GM21526 (cell line): ENCODE data around the gene GDF7.
A peak's percentile ranks its signal among the peaks of the same experiment; 100 is the strongest.

Experiments
- ATAC-seq: cut with Tn5 transposase; IDR thresholded peaks from one replicate; pipeline ENCODE4 v1.9.1; 2021; ENCODE audit warnings: moderate library complexity; ENCODE audit not compliant: unreplicated experiment, low FRiP score

Gene GDF7

DNA sequence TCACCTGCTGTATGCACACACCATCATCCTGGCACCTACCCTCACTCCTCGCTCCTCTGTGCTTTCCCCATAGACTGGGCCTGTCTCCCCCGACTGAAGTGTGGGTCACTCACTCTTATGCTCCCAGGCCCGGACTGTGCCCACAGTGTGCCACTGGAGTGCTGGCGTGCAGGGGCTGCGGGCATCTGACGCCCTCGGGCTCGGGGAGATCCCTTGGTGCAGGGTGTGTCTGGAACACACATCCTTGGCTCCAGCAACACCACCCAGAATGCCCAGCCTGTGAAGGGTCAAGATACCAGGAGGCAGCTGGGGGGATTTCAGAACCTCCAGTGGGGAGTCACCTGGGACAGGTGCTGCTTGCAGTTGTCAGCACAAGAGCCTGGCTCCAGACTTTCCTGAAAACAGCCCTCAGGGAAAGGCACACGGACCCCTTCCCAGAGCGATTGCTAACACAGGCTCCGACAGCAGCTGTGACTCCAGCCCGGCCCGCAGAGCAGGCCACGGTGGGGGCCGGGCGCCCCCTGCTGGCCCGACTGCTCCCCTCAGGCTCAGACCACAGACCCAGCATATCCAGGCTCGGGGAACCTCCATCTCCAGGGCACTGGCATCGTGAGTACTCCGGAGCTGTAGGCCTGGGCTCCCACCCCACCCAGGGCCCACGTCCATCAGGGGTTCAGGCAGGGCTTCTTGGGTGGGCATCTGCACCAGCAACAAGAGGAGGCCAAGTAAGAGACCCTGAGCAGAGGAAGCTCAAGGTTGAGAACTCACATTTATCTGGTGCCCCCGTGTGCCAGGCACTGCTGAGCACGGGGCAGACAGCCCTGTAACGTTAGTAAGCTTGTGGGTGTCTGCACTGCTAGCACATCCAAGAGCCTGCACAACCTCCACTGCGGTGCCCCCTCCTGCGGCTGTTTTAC lies 24.6 kb upstream of the GDF7 start:
- peak; percentile 94 for ATAC-seq

DNA sequence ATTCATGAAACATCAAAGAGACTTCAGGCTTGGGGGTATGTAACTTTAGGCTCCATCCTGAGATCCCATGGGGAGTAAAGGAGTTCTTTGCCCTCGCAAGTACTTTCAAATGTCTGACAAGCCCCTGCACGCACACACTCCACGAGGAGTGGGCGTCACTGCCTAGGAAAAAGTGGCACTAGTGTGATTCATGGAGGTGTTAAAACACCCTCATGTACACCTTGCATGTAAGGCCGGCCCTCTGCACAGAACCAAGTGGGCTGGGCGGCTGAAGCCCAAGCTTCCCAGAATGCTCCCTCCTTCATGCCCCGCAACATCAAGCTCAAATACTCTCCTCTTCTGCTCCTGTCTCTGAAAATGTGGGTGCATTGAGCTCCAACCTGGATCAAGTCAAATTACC lies 23.9 kb upstream of the GDF7 start:
- no peak for ATAC-seq

DNA sequence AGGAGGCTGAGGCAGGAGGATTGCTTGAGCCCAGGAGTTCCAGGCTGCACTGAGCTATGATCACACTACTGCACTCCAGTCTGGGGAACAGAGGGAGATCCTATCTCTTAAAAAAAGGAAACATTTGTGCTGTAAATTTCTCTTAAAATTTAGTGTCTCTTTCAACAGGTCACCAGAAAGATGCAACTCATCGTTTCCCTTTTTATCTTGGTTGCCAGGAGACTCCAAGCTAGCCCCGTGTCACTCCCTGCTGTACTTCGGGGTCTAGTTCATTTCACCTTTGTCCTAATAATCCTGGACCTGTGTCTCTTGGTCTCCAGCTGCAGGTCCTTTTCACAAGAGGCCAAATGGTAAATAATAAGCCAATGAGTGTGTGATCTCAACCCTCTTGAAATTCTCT lies 23.1 kb upstream of the GDF7 start:
- ATAC-seq = no peak

GRCh38 chr2:20645301-20645701 lies 21.6 kb upstream of the GDF7 start:
- ATAC-seq = no peak

DNA sequence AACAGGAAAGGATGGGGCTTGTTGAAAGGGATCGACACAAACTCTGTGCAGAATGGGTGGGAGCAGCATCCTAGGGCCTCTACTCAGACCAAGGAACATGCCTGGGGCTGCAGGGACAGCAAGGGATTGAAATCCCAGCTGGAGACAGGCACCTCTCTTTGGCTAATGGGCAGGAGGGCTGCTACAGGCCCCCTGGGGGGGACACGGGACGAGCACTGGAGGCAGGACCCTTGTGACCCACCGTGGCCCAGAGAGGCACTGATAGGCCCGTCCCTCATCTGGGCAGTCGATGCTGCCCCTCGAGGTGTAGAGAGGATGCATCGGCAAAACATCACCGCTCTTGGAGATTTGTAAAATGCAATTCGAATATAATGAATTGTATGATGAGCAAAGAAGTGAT lies 21.2 kb upstream of the GDF7 start:
- no peak for ATAC-seq

DNA sequence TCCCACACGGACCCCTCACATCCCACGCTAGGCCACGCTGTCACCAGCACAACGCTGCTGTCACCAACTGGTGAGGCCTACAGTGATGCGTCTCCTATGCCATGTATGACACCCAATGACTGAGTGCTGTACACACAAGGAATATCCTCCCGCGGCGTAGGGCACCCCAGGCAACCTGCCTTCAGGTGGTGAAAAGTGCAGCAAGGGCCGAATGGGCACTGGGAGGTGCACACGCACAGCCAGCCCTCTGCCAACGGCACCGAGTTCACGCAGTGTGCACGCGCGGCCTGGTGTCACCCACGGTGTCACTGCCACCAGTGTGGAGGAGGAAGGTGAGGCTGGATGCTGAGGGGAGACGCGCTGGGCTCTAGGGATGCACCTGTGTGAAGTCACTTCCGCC lies 20.5 kb upstream of the GDF7 start:
- no peak for ATAC-seq

- no peak for ATAC-seq
Observed at GRCh38 chr2:20647211-20647610, 19.7 kb upstream of the GDF7 start.

DNA sequence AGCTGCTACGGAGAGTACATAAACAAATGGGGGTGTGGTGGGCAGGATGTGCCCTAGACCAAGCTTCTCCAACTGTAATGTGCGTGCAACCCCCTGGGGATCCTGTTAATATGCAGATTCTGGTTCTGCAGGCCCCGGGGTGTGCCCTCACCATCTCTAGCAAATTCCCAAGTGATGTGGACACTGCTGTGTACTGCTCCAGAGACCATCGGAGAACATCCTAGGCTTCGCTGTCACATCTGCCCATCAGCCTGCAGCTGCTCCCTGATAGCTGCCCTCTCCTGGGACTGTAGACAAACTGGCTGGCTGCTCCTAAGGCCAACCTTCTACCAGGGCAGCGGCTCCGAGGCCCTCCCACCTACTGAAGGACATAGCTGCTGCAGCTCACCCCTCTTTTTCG lies 19.2 kb upstream of the GDF7 start:
- no peak for ATAC-seq

- no peak for ATAC-seq
Observed at GRCh38 chr2:20648206-20648605, 18.7 kb upstream of the GDF7 start.

- no peak for ATAC-seq
Observed at GRCh38 chr2:20648831-20649230, 18.1 kb upstream of the GDF7 start.

- ATAC-seq = no peak
Observed at GRCh38 chr2:20649576-20649975, 17.4 kb upstream of the GDF7 start.

GRCh38 chr2:20649976-20650375 lies 17.0 kb upstream of the GDF7 start:
- ATAC-seq = no peak

- ATAC-seq = no peak
Observed at GRCh38 chr2:20650393-20650876, 16.5 kb upstream of the GDF7 start.

- ATAC-seq = peak; percentile 97
Observed at GRCh38 chr2:20650877-20651730, 15.8 kb upstream of the GDF7 start, which contains the start of gene HS1BP3. TSS of gene HS1BP3 (minus strand) at chr2:20651098. CDS start at chr2:20651063, 35 bp downstream.

- ATAC-seq = no peak
Observed at GRCh38 chr2:20651731-20652099, 15.2 kb upstream of the GDF7 start.

GRCh38 chr2:20652141-20652540 lies 14.8 kb upstream of the GDF7 start:
- no peak for ATAC-seq

GRCh38 chr2:20652673-20653575 lies 14.0 kb upstream of the GDF7 start:
- no peak for ATAC-seq

DNA sequence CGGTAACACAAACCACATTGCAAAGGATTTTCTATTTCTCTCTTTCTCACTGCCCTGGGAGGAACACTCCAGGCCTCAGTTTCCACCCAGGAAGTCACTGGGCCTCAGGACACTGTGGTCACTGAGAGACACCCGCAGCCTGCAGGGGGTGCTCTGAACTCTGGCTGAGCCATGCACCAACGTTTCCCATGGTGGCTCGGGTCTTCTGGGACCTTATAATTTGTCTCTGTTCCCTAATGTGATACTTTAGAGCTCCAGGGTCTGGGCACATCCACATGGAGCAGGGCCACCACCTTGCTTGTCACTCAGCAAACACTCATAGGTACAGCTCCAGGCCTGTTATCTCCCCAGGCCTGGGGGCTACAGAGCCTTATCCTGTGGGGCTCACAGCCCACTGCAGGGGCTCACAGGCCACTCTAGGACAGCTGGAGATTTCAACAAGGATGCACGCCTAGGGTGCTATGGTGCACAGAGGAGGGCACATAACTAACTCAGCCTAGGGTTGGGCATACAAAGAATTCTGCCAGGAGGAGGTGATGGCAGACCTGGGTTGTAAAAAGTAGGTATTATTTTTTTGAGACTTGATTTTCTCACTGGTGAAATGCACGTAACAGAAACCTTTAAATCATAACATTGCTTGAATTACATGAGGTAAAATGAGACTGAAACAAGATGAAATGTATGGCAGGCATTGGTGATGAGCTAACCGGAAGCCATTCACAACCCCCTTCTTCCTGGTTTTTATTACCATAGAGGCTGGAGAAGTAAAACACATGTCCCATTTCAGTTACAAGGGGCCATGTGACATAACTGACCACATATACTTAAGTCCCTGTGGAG lies 13.0 kb upstream of the GDF7 start:
- ATAC-seq = no peak

GRCh38 chr2:20654535-20654813 lies 12.5 kb upstream of the GDF7 start:
- ATAC-seq = no peak

DNA sequence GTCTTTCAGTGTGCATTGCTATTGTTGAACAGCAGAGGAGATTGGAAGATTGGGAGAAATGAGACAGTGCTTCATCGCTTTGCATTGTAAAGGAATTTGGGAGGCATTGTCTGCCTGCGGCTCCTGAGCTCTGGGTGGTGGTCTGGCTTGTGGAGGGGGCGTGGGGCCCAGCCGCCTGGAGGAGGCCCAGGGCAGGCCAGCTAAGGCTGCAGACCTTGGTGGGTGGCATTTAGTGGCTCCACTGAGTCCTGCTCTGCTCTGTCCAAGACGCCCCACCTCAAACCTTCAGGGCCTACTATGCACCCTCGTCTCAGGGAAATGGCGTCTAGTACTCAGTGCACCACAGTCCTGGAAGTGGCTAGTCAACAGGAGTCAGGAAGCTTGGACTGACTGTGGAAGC lies 10.4 kb upstream of the GDF7 start:
- no peak for ATAC-seq
